ENCODE data around the gene SMAP2.

The SMAP2 gene

DNA sequence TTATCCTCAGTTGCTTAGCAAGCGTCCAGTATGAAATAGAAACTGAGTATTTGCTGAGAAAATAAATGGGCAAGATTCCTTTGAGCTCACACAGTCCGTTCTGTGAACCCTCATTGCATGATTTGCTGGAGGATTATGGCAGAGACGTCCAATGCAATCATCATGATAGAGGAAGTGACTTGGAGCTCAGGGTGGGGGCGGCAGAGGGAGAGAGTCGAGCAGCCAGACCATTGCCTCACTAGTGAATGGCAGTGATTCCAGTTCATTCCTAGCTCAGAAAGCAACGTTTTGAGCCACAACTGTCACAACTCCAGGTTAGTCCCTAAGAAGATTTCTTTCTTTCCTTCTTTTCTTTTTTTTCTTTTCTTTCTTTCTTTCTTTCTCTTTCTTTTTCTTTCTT, 28.9 kb upstream of the SMAP2 start:
- Histone ChIP-seq H3K27ac (ENCODE audit: low read length) (no peak overlapping the region), H3K9me3 (replicated peaks; ENCODE audit: insufficient read depth, low read length) (no peaks in the 10 kb centered on the region), H2AFZ (ENCODE audit: low read length) (no peak overlapping the region), H3K27me3 (replicated peaks; ENCODE audit: insufficient read depth, low read length) (no peaks in the 10 kb centered on the region), H4K20me1 (ENCODE audit: insufficient read depth, low read length) (no peaks in the 10 kb centered on the region), H3K79me2 (ENCODE audit: low read length) (no peaks in the 10 kb centered on the region), H3K4me2 (ENCODE audit: low read depth, low read length) (no peak overlapping the region), H3K4me3 (ENCODE audit: low read length) (no peak overlapping the region), H3K9ac (ENCODE audit: low read length) (no peak overlapping the region), H3K36me3 (replicated peaks; ENCODE audit: insufficient read depth, low read length) (no peaks in the 10 kb centered on the region), H3F3A (ENCODE audit: insufficient read depth, low read length) (no peaks in the 10 kb centered on the region), H3K9me2 (replicated peaks; ENCODE audit: insufficient read depth, low read length) (no peaks in the 10 kb centered on the region), H3K4me1 (ENCODE audit: low read length) (no peaks in the 10 kb centered on the region)
- no peak for DNase-seq
- TF ChIP-seq EZH2phosphoT487 (IDR thresholded peaks at IDR 0.05; ENCODE audit: low read length), result no peak
- TF ChIP-seq EZH2 (optimal IDR thresholded peaks at IDR 0.05; ENCODE audit: low read depth, low read length), result no peak
- no peak for TF ChIP-seq CTCF (IDR thresholded peaks at IDR 0.05; ENCODE audit: low read length)

- H4K20me1 ChIP-seq (ENCODE audit: insufficient read depth, low read length), result no peaks in the 10 kb centered on the region
- no peaks in the 10 kb centered on the region for H3K4me1 ChIP-seq (ENCODE audit: low read length)
- H3K9me2 ChIP-seq (replicated peaks; ENCODE audit: insufficient read depth, low read length), result no peaks in the 10 kb centered on the region
- no peak overlapping the region for H3K4me3 ChIP-seq (ENCODE audit: low read length)
- no peak overlapping the region for H3K9ac ChIP-seq (ENCODE audit: low read length)
- no peak for TF ChIP-seq EZH2 (optimal IDR thresholded peaks at IDR 0.05; ENCODE audit: low read depth, low read length)
- no peak for TF ChIP-seq EZH2phosphoT487 (IDR thresholded peaks at IDR 0.05; ENCODE audit: low read length)
- no peak for TF ChIP-seq CTCF (IDR thresholded peaks at IDR 0.05; ENCODE audit: low read length)
- no peak overlapping the region for H3K4me2 ChIP-seq (ENCODE audit: low read depth, low read length)
- H3K79me2 ChIP-seq (ENCODE audit: low read length), result no peaks in the 10 kb centered on the region
- H3F3A ChIP-seq (ENCODE audit: insufficient read depth, low read length), result no peaks in the 10 kb centered on the region
- no peak overlapping the region for H3K27ac ChIP-seq (ENCODE audit: low read length)
- no peaks in the 10 kb centered on the region for H3K9me3 ChIP-seq (replicated peaks; ENCODE audit: insufficient read depth, low read length)
- DNase-seq, result no peak
- no peaks in the 10 kb centered on the region for H3K36me3 ChIP-seq (replicated peaks; ENCODE audit: insufficient read depth, low read length)
- no peak overlapping the region for H2AFZ ChIP-seq (ENCODE audit: low read length)
- no peaks in the 10 kb centered on the region for H3K27me3 ChIP-seq (replicated peaks; ENCODE audit: insufficient read depth, low read length)
Measured at GRCh38 chr1:40350391-40350790, 23.1 kb upstream of the SMAP2 start.

DNA sequence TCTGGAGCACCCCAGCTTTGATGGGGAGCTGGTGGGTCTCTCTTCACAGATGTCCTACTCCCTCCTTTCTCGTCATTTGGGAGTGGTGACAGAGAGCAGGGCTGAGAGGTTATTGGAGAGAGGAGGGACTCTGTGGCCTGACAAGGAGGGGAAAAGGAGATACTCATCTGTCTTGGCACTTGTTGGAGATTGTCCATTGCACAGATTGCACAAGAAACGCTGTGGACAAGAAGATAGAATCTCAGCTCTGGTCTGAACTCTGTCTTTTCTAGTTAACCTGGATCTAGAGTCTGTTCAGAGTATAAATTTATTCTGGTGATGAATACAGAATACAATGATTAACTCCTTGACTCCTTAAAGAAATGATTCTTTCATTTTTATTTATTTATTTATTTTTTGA, 22.4 kb upstream of the SMAP2 start:
- Histone ChIP-seq H3K27ac (ENCODE audit: low read length) (no peak overlapping the region), H3K4me1 (ENCODE audit: low read length) (no peaks in the 10 kb centered on the region), H3K4me3 (ENCODE audit: low read length) (no peak overlapping the region), H3F3A (ENCODE audit: insufficient read depth, low read length) (no peaks in the 10 kb centered on the region), H3K4me2 (ENCODE audit: low read depth, low read length) (no peak overlapping the region), H2AFZ (ENCODE audit: low read length) (no peak overlapping the region), H4K20me1 (ENCODE audit: insufficient read depth, low read length) (no peaks in the 10 kb centered on the region), H3K9me2 (replicated peaks; ENCODE audit: insufficient read depth, low read length) (no peaks in the 10 kb centered on the region), H3K9ac (ENCODE audit: low read length) (no peak overlapping the region), H3K9me3 (replicated peaks; ENCODE audit: insufficient read depth, low read length) (no peaks in the 10 kb centered on the region), H3K36me3 (replicated peaks; ENCODE audit: insufficient read depth, low read length) (no peaks in the 10 kb centered on the region), H3K27me3 (replicated peaks; ENCODE audit: insufficient read depth, low read length) (no peaks in the 10 kb centered on the region), H3K79me2 (ENCODE audit: low read length) (no peaks in the 10 kb centered on the region)
- TF ChIP-seq EZH2phosphoT487 (IDR thresholded peaks at IDR 0.05; ENCODE audit: low read length), result no peak
- no peak for TF ChIP-seq EZH2 (optimal IDR thresholded peaks at IDR 0.05; ENCODE audit: low read depth, low read length)
- no peak for TF ChIP-seq CTCF (IDR thresholded peaks at IDR 0.05; ENCODE audit: low read length)
- no peak for DNase-seq

Data from MM.1S (cell line).